Measurements from ENCODE around the gene ITGA1. TPM values are rescaled to one million over a fixed set of nuclear protein-coding genes. Genes with fewer than 3 reads are reported as not detected.
"Not testable (repeated sequence)": the region's sequence is repeated elsewhere in the genome, so short reads cannot be mapped to it uniquely, and the experiment has no call there.

ITGA1 gene
- total RNA-seq = 104 and 154 TPM in 2 replicates

- H3K4me3 ChIP-seq (ENCODE audit: low read depth, low read length) = peak within 1 kb of the TSS; percentile 83
- peak; percentile 94 for DNase-seq (ENCODE audit: low read depth)
- peak; percentile 42 for TF ChIP-seq CTCF (IDR thresholded peaks at IDR 0.05; ENCODE audit: insufficient read depth, low read depth, low read length)
These were observed at the start of gene ITGA1, which contains the start of gene PELO for GRCh38 chr5:52787600-52788504. Gene ITGA1 (plus strand): TSS chr5:52787916. CDS start chr5:52788354, 438 bp downstream. Gene PELO (plus strand): TSS chr5:52787916. CDS start chr5:52800395, 12,479 bp downstream.

- H3K4me3 ChIP-seq (ENCODE audit: low read depth, low read length) = no peak overlapping the region
- no peak for TF ChIP-seq CTCF (IDR thresholded peaks at IDR 0.05; ENCODE audit: insufficient read depth, low read depth, low read length)
- peak; percentile 59 for DNase-seq (ENCODE audit: low read depth)
These were observed 49.6 kb upstream of the ITGA1 start for GRCh38 chr5:52738095-52738506.

- no peak for DNase-seq (ENCODE audit: low read depth)
- H3K4me3 ChIP-seq (ENCODE audit: low read depth, low read length) = no peak overlapping the region
- TF ChIP-seq CTCF (IDR thresholded peaks at IDR 0.05; ENCODE audit: insufficient read depth, low read depth, low read length) = no peak
These were observed 47.7 kb upstream of the ITGA1 start for GRCh38 chr5:52740007-52740406.

- TF ChIP-seq CTCF (IDR thresholded peaks at IDR 0.05; ENCODE audit: insufficient read depth, low read depth, low read length) = no peak
These were observed 44.7 kb upstream of the ITGA1 start for GRCh38 chr5:52743012-52743411.

GRCh38 chr5:52743529-52743928 lies 44.2 kb upstream of the ITGA1 start:
- no peak overlapping the region for H3K4me3 ChIP-seq (ENCODE audit: low read depth, low read length)
- DNase-seq (ENCODE audit: low read depth) = no peak
- TF ChIP-seq CTCF (IDR thresholded peaks at IDR 0.05; ENCODE audit: insufficient read depth, low read depth, low read length) = no peak

More at GRCh38 chr5:52743012-52743411, 44.7 kb upstream of the ITGA1 start:
- no peak overlapping the region for H3K4me3 ChIP-seq (ENCODE audit: low read depth, low read length)
- no peak for DNase-seq (ENCODE audit: low read depth)

GRCh38 chr5:52743970-52744369 lies 43.7 kb upstream of the ITGA1 start:
- no peak for TF ChIP-seq CTCF (IDR thresholded peaks at IDR 0.05; ENCODE audit: insufficient read depth, low read depth, low read length)
- peak; percentile 44 for DNase-seq (ENCODE audit: low read depth)
- no peak overlapping the region for H3K4me3 ChIP-seq (ENCODE audit: low read depth, low read length)

- not testable (repeated sequence) for DNase-seq (ENCODE audit: low read depth); H3K4me3 ChIP-seq (ENCODE audit: low read depth, low read length)
These were observed 42.8 kb upstream of the ITGA1 start for GRCh38 chr5:52744867-52745458.

Data from fibroblast of villous mesenchyme (primary cell).